Measurements from ENCODE around the gene AQP6.
"Not testable (repeated sequence)": the region's sequence is repeated elsewhere in the genome, so short reads cannot be mapped to it uniquely, and the experiment has no call there.

AQP6 gene

DNA sequence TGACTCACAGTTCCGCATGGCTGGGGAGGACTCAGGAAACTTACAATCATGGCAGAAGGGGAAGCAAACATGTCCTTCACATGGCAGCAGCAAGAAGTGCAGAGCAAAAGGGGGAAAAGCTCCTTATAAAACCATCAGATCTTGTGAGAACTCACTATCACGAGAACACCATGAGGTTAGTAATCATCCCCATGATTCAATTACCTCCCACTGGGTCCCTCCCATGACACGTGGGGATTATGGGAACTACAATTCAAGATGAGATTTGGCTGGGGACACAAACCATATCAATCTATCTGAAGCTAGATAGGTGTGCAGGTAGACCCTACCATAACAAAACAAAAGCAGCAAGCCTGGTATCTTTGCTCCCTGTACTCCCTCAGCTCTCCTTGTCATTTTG lies 13.7 kb downstream of the AQP6 start:
- not testable (repeated sequence) for H4K8ac ChIP-seq (ENCODE audit: low read depth, low read length); H3K4ac ChIP-seq (ENCODE audit: low read length); H2BK12ac ChIP-seq (ENCODE audit: low read length); H3K4me2 ChIP-seq (ENCODE audit: insufficient read depth, low read length, poor library complexity, severe bottlenecking); H3K9me3 ChIP-seq (replicated peaks in 1 of 2; ENCODE audit: control insufficient read depth in 2 of 2, insufficient read depth in 1 of 2, low read depth in 1 of 2, low read length in 2 of 2); H3K27ac ChIP-seq (replicated peaks; ENCODE audit: low read length); H3K27me3 ChIP-seq (ENCODE audit: control insufficient read depth in 3 of 3, insufficient read depth in 3 of 3, low read depth in 1 of 3, low read length in 3 of 3); H3K14ac ChIP-seq (ENCODE audit: low read length); H3K23ac ChIP-seq (ENCODE audit: low read depth, low read length, poor library complexity); H2AK5ac ChIP-seq (ENCODE audit: low read depth, low read length); H2BK15ac ChIP-seq (ENCODE audit: low read length); H2BK120ac ChIP-seq (ENCODE audit: low read depth, low read length); H2AFZ ChIP-seq (ENCODE audit: low read length); H4K91ac ChIP-seq (ENCODE audit: low read depth, low read length, poor library complexity); H3K18ac ChIP-seq (ENCODE audit: low read length); DNase-seq (ENCODE audit: low spot score); H3K9ac ChIP-seq (ENCODE audit: low read depth, low read length, poor library complexity); H2BK5ac ChIP-seq (ENCODE audit: low read length); H3K4me1 ChIP-seq (ENCODE audit: control insufficient read depth in 2 of 2, insufficient read depth in 1 of 2, low read depth in 1 of 2, low read length in 2 of 2); H3K4me3 ChIP-seq (ENCODE audit: low read length in 2 of 2); H3K79me1 ChIP-seq (ENCODE audit: low read depth, low read length)
- H3K36me3 ChIP-seq (replicated peaks in 1 of 2; ENCODE audit: control insufficient read depth in 2 of 2, insufficient read depth in 2 of 2, low read length in 2 of 2): peaks cover 19 to 65% of the 10 kb centered on the region in 2 donors
- no CpG with 5 or more reads among the region's 3 CpGs for WGBS, 2 donors (ENCODE audit: extremely low coverage in 2 of 2, insufficient read length in 2 of 2, insufficient replicate concordance in 1 of 2)

DNA sequence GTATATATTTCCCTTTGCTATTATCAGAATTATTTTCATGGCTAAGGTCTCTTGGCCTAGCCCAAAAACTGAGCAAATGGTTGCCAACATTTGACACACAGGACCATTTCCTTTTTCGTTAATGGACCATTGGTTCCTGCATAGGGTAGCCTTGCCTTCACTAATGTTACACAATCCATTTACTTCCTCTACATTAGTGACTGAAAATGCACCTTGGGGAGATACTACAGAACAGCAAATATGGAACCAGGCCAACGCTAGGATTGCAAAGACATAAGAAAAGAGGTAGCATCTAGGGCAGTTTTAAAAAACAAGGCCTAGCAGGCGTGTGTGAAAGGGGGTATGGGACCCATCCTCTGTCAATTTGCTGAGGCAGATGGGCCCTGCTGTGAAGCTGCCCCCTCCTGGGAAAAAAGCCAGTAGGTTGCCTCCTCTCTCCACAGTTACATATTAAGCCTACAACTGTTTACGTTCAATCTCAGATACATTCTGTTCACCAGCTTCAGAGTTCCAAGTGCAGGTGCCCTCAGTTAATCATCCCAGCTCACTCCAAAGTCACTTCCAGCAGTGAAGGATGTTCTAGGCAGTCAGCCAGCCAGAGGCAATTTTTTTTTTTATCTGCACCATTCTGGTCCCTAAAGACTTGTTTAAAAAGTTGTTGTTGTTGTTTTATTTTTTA lies 15.0 kb downstream of the AQP6 start:
- no peak overlapping the region for H3K4ac ChIP-seq (ENCODE audit: low read length)
- H3K9ac ChIP-seq (ENCODE audit: low read depth, low read length, poor library complexity): no peak overlapping the region
- no peak overlapping the region for H2AK5ac ChIP-seq (ENCODE audit: low read depth, low read length)
- H3K27ac ChIP-seq (replicated peaks; ENCODE audit: low read length): no peak overlapping the region
- no CpG with 5 or more reads among the region's 4 CpGs for WGBS, 2 donors (ENCODE audit: extremely low coverage in 2 of 2, insufficient read length in 2 of 2, insufficient replicate concordance in 1 of 2)
- no peak overlapping the region for H3K23ac ChIP-seq (ENCODE audit: low read depth, low read length, poor library complexity)
- no peak overlapping the region for H3K4me2 ChIP-seq (ENCODE audit: insufficient read depth, low read length, poor library complexity, severe bottlenecking)
- H2BK120ac ChIP-seq (ENCODE audit: low read depth, low read length): no peak overlapping the region
- no peak overlapping the region for H3K4me3 ChIP-seq (ENCODE audit: low read length in 2 of 2)
- H4K91ac ChIP-seq (ENCODE audit: low read depth, low read length, poor library complexity): no peak overlapping the region
- H3K14ac ChIP-seq (ENCODE audit: low read length): no peak overlapping the region
- peaks cover 0 to 9% of the 10 kb centered on the region in 2 donors for H3K4me1 ChIP-seq (ENCODE audit: control insufficient read depth in 2 of 2, insufficient read depth in 1 of 2, low read depth in 1 of 2, low read length in 2 of 2)
- peaks cover 27 to 78% of the 10 kb centered on the region in 2 donors for H3K36me3 ChIP-seq (replicated peaks in 1 of 2; ENCODE audit: control insufficient read depth in 2 of 2, insufficient read depth in 2 of 2, low read length in 2 of 2)
- H3K79me1 ChIP-seq (ENCODE audit: low read depth, low read length): no peaks in the 10 kb centered on the region
- H2AFZ ChIP-seq (ENCODE audit: low read length): no peak overlapping the region
- no peak overlapping the region for H2BK5ac ChIP-seq (ENCODE audit: low read length)
- H4K8ac ChIP-seq (ENCODE audit: low read depth, low read length): no peak overlapping the region
- no peak overlapping the region for H3K18ac ChIP-seq (ENCODE audit: low read length)
- no peak overlapping the region for H2BK15ac ChIP-seq (ENCODE audit: low read length)
- no peaks in the 10 kb centered on the region for H3K27me3 ChIP-seq (ENCODE audit: control insufficient read depth in 3 of 3, insufficient read depth in 3 of 3, low read depth in 1 of 3, low read length in 3 of 3)
- H2BK12ac ChIP-seq (ENCODE audit: low read length): no peak overlapping the region
- DNase-seq (ENCODE audit: low spot score): no peak
- H3K9me3 ChIP-seq (replicated peaks in 1 of 2; ENCODE audit: control insufficient read depth in 2 of 2, insufficient read depth in 1 of 2, low read depth in 1 of 2, low read length in 2 of 2): no peaks in the 10 kb centered on the region

DNA sequence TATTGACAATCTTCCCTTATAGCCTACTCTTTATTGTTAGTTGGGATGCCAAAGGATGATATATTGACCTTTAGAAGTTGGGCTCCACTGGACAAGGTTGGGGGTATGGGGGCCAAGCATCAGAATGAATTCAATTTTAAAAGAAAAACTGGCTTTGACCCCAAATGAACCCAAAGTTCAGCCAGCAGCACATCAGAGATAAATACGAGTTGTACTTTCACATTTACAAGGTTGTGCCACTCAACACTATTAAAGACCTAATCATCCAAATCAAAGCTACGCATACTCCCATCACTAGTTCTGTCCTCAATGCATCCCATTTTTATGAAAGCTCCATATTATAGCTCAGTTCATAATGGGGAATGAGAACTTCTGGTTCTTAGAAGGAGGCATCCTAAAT lies 16.7 kb downstream of the AQP6 start:
- H3K36me3 ChIP-seq (replicated peaks in 1 of 2; ENCODE audit: control insufficient read depth in 2 of 2, insufficient read depth in 2 of 2, low read length in 2 of 2): peaks cover 39 to 90% of the 10 kb centered on the region in 2 donors
- H3K79me1 ChIP-seq (ENCODE audit: low read depth, low read length); H3K4me3 ChIP-seq (ENCODE audit: low read length in 2 of 2); H3K23ac ChIP-seq (ENCODE audit: low read depth, low read length, poor library complexity); H2AFZ ChIP-seq (ENCODE audit: low read length); H3K27me3 ChIP-seq (ENCODE audit: control insufficient read depth in 3 of 3, insufficient read depth in 3 of 3, low read depth in 1 of 3, low read length in 3 of 3); H4K91ac ChIP-seq (ENCODE audit: low read depth, low read length, poor library complexity); H3K14ac ChIP-seq (ENCODE audit: low read length); H4K8ac ChIP-seq (ENCODE audit: low read depth, low read length); H3K4me1 ChIP-seq (ENCODE audit: control insufficient read depth in 2 of 2, insufficient read depth in 1 of 2, low read depth in 1 of 2, low read length in 2 of 2); H3K4me2 ChIP-seq (ENCODE audit: insufficient read depth, low read length, poor library complexity, severe bottlenecking); H3K4ac ChIP-seq (ENCODE audit: low read length); DNase-seq (ENCODE audit: low spot score); H2BK15ac ChIP-seq (ENCODE audit: low read length); H3K9ac ChIP-seq (ENCODE audit: low read depth, low read length, poor library complexity); H2BK12ac ChIP-seq (ENCODE audit: low read length); H3K18ac ChIP-seq (ENCODE audit: low read length); H2AK5ac ChIP-seq (ENCODE audit: low read depth, low read length); H3K9me3 ChIP-seq (replicated peaks in 1 of 2; ENCODE audit: control insufficient read depth in 2 of 2, insufficient read depth in 1 of 2, low read depth in 1 of 2, low read length in 2 of 2); H2BK120ac ChIP-seq (ENCODE audit: low read depth, low read length); H2BK5ac ChIP-seq (ENCODE audit: low read length); H3K27ac ChIP-seq (replicated peaks; ENCODE audit: low read length): not testable (repeated sequence)
- no CpG with 5 or more reads among the region's 2 CpGs for WGBS, 2 donors (ENCODE audit: extremely low coverage in 2 of 2, insufficient read length in 2 of 2, insufficient replicate concordance in 1 of 2)

DNA sequence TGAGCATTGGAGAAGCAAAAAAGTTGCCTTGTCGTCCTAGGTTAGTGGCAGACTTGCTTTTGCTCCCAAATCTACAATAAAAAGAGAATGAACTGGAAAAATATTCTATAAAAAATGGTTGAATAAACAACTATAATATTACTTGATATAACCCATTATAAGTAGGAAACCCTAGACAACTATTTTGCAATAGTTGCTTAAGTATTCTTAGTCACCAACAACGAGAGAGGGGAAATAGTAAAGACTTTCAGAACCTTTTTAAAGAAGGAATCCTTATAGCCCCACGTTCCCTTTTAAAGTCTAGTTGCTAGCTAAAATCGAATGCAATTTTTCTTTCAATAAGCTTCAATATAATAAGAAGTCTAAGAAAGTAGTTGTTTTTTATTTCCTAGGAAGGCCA lies 17.5 kb downstream of the AQP6 start:
- Histone ChIP-seq H2AFZ (ENCODE audit: low read length) (no peak overlapping the region), H2BK15ac (ENCODE audit: low read length) (no peak overlapping the region), H3K18ac (ENCODE audit: low read length) (no peak overlapping the region), H3K9me3 (replicated peaks in 1 of 2; ENCODE audit: control insufficient read depth in 2 of 2, insufficient read depth in 1 of 2, low read depth in 1 of 2, low read length in 2 of 2) (no peaks in the 10 kb centered on the region), H3K27me3 (ENCODE audit: control insufficient read depth in 3 of 3, insufficient read depth in 3 of 3, low read depth in 1 of 3, low read length in 3 of 3) (no peaks in the 10 kb centered on the region), H3K4ac (ENCODE audit: low read length) (no peak overlapping the region), H3K4me1 (ENCODE audit: control insufficient read depth in 2 of 2, insufficient read depth in 1 of 2, low read depth in 1 of 2, low read length in 2 of 2) (no peaks in the 10 kb centered on the region), H3K27ac (replicated peaks; ENCODE audit: low read length) (no peak overlapping the region), H3K23ac (ENCODE audit: low read depth, low read length, poor library complexity) (no peak overlapping the region), H3K9ac (ENCODE audit: low read depth, low read length, poor library complexity) (no peak overlapping the region), H2BK12ac (ENCODE audit: low read length) (no peak overlapping the region), H2BK120ac (ENCODE audit: low read depth, low read length) (no peak overlapping the region), H3K79me1 (ENCODE audit: low read depth, low read length) (no peaks in the 10 kb centered on the region), H3K14ac (ENCODE audit: low read length) (no peak overlapping the region), H4K8ac (ENCODE audit: low read depth, low read length) (no peak overlapping the region), H4K91ac (ENCODE audit: low read depth, low read length, poor library complexity) (no peak overlapping the region), H2AK5ac (ENCODE audit: low read depth, low read length) (no peak overlapping the region), H3K4me3 (ENCODE audit: low read length in 2 of 2) (no peak overlapping the region), H3K4me2 (ENCODE audit: insufficient read depth, low read length, poor library complexity, severe bottlenecking) (no peak overlapping the region), H2BK5ac (ENCODE audit: low read length) (no peak overlapping the region), H3K36me3 (replicated peaks in 1 of 2; ENCODE audit: control insufficient read depth in 2 of 2, insufficient read depth in 2 of 2, low read length in 2 of 2) (peaks cover 37 to 96% of the 10 kb centered on the region in 2 donors)
- DNase-seq (ENCODE audit: low spot score): no peak
- no CpG with 5 or more reads among the region's 4 CpGs for WGBS, 2 donors (ENCODE audit: extremely low coverage in 2 of 2, insufficient read length in 2 of 2, insufficient replicate concordance in 1 of 2)

Data from neuronal stem cell (in vitro differentiated cells).